Nephron progenitor cell (in vitro differentiated cells): ENCODE measurements around the gene CD33.

ENCODE experiments used
- DNase-seq: peaks from one replicate; pipeline ENCODE4 v3.0.0; 2021
- H3K27ac Mint-ChIP-seq: 2 replicates; pipeline ENCODE4 v1.8.0; 2021; ENCODE audit warnings: mild to moderate bottlenecking, moderate library complexity, mixed read lengths
- H3K27me3 Mint-ChIP-seq: 2 replicates; pipeline ENCODE4 v1.8.0; 2021; ENCODE audit warnings: mild to moderate bottlenecking, low read depth, mixed read lengths; ENCODE audit not compliant: poor library complexity
- H3K36me3 Mint-ChIP-seq: 2 replicates; pipeline ENCODE4 v1.8.0; 2021; ENCODE audit warnings: low read depth, mixed read lengths
- H3K4me1 Mint-ChIP-seq: 2 replicates; pipeline ENCODE4 v1.8.0; 2021; ENCODE audit warnings: mixed read lengths
- H3K4me3 Mint-ChIP-seq: 2 replicates; pipeline ENCODE4 v1.8.0; 2021; ENCODE audit warnings: mild to moderate bottlenecking, moderate library complexity, mixed read lengths
- H3K9me3 Mint-ChIP-seq: 2 replicates; pipeline ENCODE4 v1.8.0; 2021; ENCODE audit warnings: mild to moderate bottlenecking, moderate library complexity, mixed read lengths
- CTCF ChIP-seq: fragments of 200-600 bp; sonication (generic); IDR thresholded peaks from 2 replicates; pipeline ENCODE4 v1.5.0; 2021; ENCODE audit warnings: antibody characterized with exemption

The CD33 gene

GRCh38 chr19:51185868-51186215 lies 39.0 kb upstream of the CD33 start:
- H3K27ac Mint-ChIP-seq: no peak overlapping the region
- DNase-seq: no peak
- no peaks in the 10 kb centered on the region for H3K36me3 Mint-ChIP-seq
- no peak overlapping the region for H3K4me3 Mint-ChIP-seq
- H3K9me3 Mint-ChIP-seq: peaks cover 22% of the 10 kb centered on the region
- no peak for TF ChIP-seq CTCF
- H3K4me1 Mint-ChIP-seq: no peaks in the 10 kb centered on the region
- peaks cover 27% of the 10 kb centered on the region for H3K27me3 Mint-ChIP-seq

GRCh38 chr19:51186323-51186722 lies 38.6 kb upstream of the CD33 start:
- Mint-ChIP-seq H3K4me3 (no peak overlapping the region), H3K4me1 (no peaks in the 10 kb centered on the region), H3K36me3 (no peaks in the 10 kb centered on the region), H3K27ac (no peak overlapping the region), H3K9me3 (peaks cover 22% of the 10 kb centered on the region), H3K27me3 (peaks cover 24% of the 10 kb centered on the region)
- no peak for DNase-seq
- no peak for TF ChIP-seq CTCF

- Mint-ChIP-seq H3K9me3 (peaks cover 28% of the 10 kb centered on the region), H3K4me3 (no peak overlapping the region), H3K36me3 (no peaks in the 10 kb centered on the region), H3K27ac (no peak overlapping the region), H3K4me1 (no peaks in the 10 kb centered on the region), H3K27me3 (peaks cover 23% of the 10 kb centered on the region)
- TF ChIP-seq CTCF: no peak
- DNase-seq: no peak
These were observed 37.3 kb upstream of the CD33 start for GRCh38 chr19:51187395-51188226.

GRCh38 chr19:51188227-51188559 lies 36.7 kb upstream of the CD33 start:
- DNase-seq: no peak
- peaks cover 27% of the 10 kb centered on the region for H3K27me3 Mint-ChIP-seq
- H3K27ac Mint-ChIP-seq: no peak overlapping the region
- H3K4me3 Mint-ChIP-seq: no peak overlapping the region
- H3K4me1 Mint-ChIP-seq: no peaks in the 10 kb centered on the region
- no peaks in the 10 kb centered on the region for H3K36me3 Mint-ChIP-seq
- TF ChIP-seq CTCF: no peak
- H3K9me3 Mint-ChIP-seq: peaks cover 28% of the 10 kb centered on the region

- Mint-ChIP-seq H3K36me3 (no peaks in the 10 kb centered on the region), H3K9me3 (peaks cover 20% of the 10 kb centered on the region), H3K4me3 (no peak overlapping the region), H3K27me3 (peaks cover 14% of the 10 kb centered on the region), H3K27ac (no peak overlapping the region), H3K4me1 (no peaks in the 10 kb centered on the region)
- DNase-seq: no peak
- no peak for TF ChIP-seq CTCF
These were observed 32.2 kb upstream of the CD33 start for GRCh38 chr19:51192689-51193088.
